Bronchial epithelial cell (primary cell): ENCODE results near the gene RPS19. TPM values are rescaled to one million over a fixed set of nuclear protein-coding genes. Genes with fewer than 3 reads are reported as not detected.

Source experiments
- DNase-seq: peaks from one replicate; pipeline ENCODE4 v3.0.0-alpha.2; 2010; ENCODE audit warnings: low read depth
- FAIRE-seq: peaks from 2 replicates; lab custom pipeline; 2011; peaks lifted over from hg19 to GRCh38; lab: Jason Lieb, UNC
- H3K27me3 ChIP-seq: 2 replicates; pipeline ENCODE4 v1.5.1; 2011; ENCODE audit warnings: low read length; ENCODE audit not compliant: control insufficient read depth, insufficient read depth
- H3K36me3 ChIP-seq: 2 replicates; pipeline ENCODE4 v1.5.1; 2011; ENCODE audit warnings: low read length; ENCODE audit not compliant: control insufficient read depth, insufficient read depth
- H3K4me3 ChIP-seq: 2 replicates; pipeline ENCODE4 v1.5.1; 2011; ENCODE audit warnings: mild to moderate bottlenecking, low read depth, low read length, control low read depth
- CTCF ChIP-seq: IDR thresholded peaks from 2 replicates; pipeline ENCODE4 v1.5.1; 2011; ENCODE audit warnings: mild to moderate bottlenecking, moderate library complexity, low read length, control low read depth, inconsistent platforms; ENCODE audit not compliant: insufficient read depth, severe bottlenecking
- total RNA-seq: library from RNA; depleted of rRNA; stranded (reverse); fragments of >200 nt; gene quantifications from 2 replicates; pipeline ENCODE4 v1.2.1, GENCODE V29; 2014

Gene RPS19
- total RNA-seq, 1 donor from 2014 or later: 2,277 TPM

GRCh38 chr19:41915021-41915775, 55.1 kb downstream of the RPS19 start:
- TF ChIP-seq CTCF: no peak
- Histone ChIP-seq H3K27me3 (peaks cover 47% of the 10 kb centered on the region), H3K36me3 (no peaks in the 10 kb centered on the region), H3K4me3 (no peak overlapping the region)
- FAIRE-seq (peak; percentile 64), DNase-seq (no peak)

- no peak for TF ChIP-seq CTCF
- H3K27me3 ChIP-seq: peaks cover 48% of the 10 kb centered on the region
- no peak overlapping the region for H3K4me3 ChIP-seq
- no peak for FAIRE-seq
- H3K36me3 ChIP-seq: no peaks in the 10 kb centered on the region
- no peak for DNase-seq
Observed at GRCh38 chr19:41915776-41916414, 55.8 kb downstream of the RPS19 start.

GRCh38 chr19:41917676-41918075, 57.6 kb downstream of the RPS19 start:
- Histone ChIP-seq H3K4me3 (no peak overlapping the region), H3K27me3 (peaks cover 42% of the 10 kb centered on the region), H3K36me3 (no peaks in the 10 kb centered on the region)
- FAIRE-seq (no peak), DNase-seq (no peak)
- TF ChIP-seq CTCF: no peak

- no peak for TF ChIP-seq CTCF
Observed at GRCh38 chr19:41918095-41918494, 58.0 kb downstream of the RPS19 start.

GRCh38 chr19:41918653-41919244, 58.7 kb downstream of the RPS19 start:
- DNase-seq: no peak
- H3K27me3 ChIP-seq: peaks cover 41% of the 10 kb centered on the region
- H3K4me3 ChIP-seq: no peak overlapping the region
- no peak for TF ChIP-seq CTCF
- FAIRE-seq: peak; percentile 100
- H3K36me3 ChIP-seq: no peaks in the 10 kb centered on the region

More at GRCh38 chr19:41918095-41918494, 58.0 kb downstream of the RPS19 start:
- no peak for FAIRE-seq
- Histone ChIP-seq H3K4me3 (no peak overlapping the region), H3K36me3 (no peaks in the 10 kb centered on the region), H3K27me3 (peaks cover 43% of the 10 kb centered on the region)
- no peak for DNase-seq
